Chondrocyte (in vitro differentiated cells): ENCODE data around the gene HOXB5. TPM values are rescaled to one million over a fixed set of nuclear protein-coding genes. Genes with fewer than 3 reads are reported as not detected.

Experiments used
- DNase-seq: peaks from one replicate; pipeline ENCODE4 v3.0.0; 2021; ENCODE audit warnings: mixed read lengths, low spot score
- H3K27ac Mint-ChIP-seq: one replicate; pipeline ENCODE4 v1.8.0; 2021; ENCODE audit warnings: mild to moderate bottlenecking, moderate library complexity, mixed read lengths; ENCODE audit not compliant: unreplicated experiment
- H3K27me3 Mint-ChIP-seq: 2 replicates; pipeline ENCODE4 v1.8.0; 2021; ENCODE audit warnings: low read depth, mixed read lengths
- H3K36me3 Mint-ChIP-seq: 2 replicates; pipeline ENCODE4 v1.8.0; 2021; ENCODE audit warnings: low read depth, mixed read lengths
- H3K4me1 Mint-ChIP-seq: 2 replicates; pipeline ENCODE4 v1.8.0; 2021; ENCODE audit warnings: low read depth, mild to moderate bottlenecking, mixed read lengths
- H3K4me3 Mint-ChIP-seq: one replicate; pipeline ENCODE4 v1.8.0; 2021; ENCODE audit warnings: mild to moderate bottlenecking, moderate library complexity, mixed read lengths; ENCODE audit not compliant: unreplicated experiment
- H3K9me3 Mint-ChIP-seq: 2 replicates; pipeline ENCODE4 v1.8.0; 2021; ENCODE audit warnings: low read depth, mixed read lengths
- total RNA-seq: library from RNA; stranded (reverse); gene quantifications from 3 replicates; pipeline ENCODE4 v1.2.1, GENCODE V29; 2021
- TF ChIP-seq, protein P1 (sequence below): fragments of 200-600 bp; sonication (generic); IDR thresholded peaks from 2 replicates; pipeline ENCODE4 v1.5.0; 2021; ENCODE audit warnings: antibody characterized with exemption, mild to moderate bottlenecking, moderate library complexity

Gene HOXB5
- total RNA-seq, 1 donor from 2014 or later = not detected

GRCh38 chr17:48566717-48567116 is 26.9 kb downstream of the HOXB5 start:
- Mint-ChIP-seq H3K36me3 (no peaks in the 10 kb centered on the region), H3K27ac (no peak overlapping the region), H3K4me1 (no peaks in the 10 kb centered on the region), H3K9me3 (no peaks in the 10 kb centered on the region), H3K4me3 (no peak overlapping the region), H3K27me3 (peaks cover 56% of the 10 kb centered on the region)
- TF ChIP-seq, protein P1, sequence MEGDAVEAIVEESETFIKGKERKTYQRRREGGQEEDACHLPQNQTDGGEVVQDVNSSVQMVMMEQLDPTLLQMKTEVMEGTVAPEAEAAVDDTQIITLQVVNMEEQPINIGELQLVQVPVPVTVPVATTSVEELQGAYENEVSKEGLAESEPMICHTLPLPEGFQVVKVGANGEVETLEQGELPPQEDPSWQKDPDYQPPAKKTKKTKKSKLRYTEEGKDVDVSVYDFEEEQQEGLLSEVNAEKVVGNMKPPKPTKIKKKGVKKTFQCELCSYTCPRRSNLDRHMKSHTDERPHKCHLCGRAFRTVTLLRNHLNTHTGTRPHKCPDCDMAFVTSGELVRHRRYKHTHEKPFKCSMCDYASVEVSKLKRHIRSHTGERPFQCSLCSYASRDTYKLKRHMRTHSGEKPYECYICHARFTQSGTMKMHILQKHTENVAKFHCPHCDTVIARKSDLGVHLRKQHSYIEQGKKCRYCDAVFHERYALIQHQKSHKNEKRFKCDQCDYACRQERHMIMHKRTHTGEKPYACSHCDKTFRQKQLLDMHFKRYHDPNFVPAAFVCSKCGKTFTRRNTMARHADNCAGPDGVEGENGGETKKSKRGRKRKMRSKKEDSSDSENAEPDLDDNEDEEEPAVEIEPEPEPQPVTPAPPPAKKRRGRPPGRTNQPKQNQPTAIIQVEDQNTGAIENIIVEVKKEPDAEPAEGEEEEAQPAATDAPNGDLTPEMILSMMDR = no peak
- no peak for DNase-seq

DNA sequence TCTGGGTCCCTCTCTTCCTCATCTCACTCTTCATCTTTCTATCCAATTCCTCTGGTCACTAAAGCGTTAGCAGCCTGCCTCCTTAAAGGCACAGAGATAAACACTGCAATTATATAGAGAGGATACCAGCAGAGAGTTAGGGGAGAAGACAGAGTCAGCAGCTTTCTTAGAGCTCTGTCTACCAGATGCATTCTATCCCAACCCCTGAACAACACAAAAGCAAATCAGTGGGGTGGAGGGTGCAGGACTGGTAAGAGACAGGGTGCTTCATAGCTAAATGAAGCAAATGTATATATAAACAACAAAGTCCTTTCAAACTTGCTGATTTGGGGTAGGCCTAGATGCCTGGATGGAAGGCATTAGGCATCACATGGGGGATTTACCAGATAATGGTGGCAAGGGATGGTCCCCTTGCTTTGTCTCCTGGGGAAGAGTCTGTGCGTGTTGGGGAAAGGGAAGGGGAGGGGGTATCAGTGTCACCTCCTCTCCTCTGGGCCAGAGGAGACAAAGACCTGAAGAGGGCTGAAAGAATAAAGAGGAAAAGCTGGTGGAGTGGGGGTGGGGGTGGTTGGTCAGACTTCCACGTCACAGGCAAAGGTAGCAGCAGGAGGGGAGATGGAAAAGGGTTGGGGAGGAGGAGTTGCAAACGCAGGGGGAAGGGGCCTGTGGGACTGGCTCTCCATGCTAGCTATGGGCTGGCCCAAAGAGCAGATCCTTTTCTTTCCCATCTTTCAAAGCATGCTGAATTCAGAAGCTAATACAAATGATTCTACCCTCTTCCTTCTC is 27.5 kb downstream of the HOXB5 start:
- H3K36me3 Mint-ChIP-seq = no peaks in the 10 kb centered on the region
- H3K4me1 Mint-ChIP-seq = no peaks in the 10 kb centered on the region
- H3K9me3 Mint-ChIP-seq = no peaks in the 10 kb centered on the region

DNA sequence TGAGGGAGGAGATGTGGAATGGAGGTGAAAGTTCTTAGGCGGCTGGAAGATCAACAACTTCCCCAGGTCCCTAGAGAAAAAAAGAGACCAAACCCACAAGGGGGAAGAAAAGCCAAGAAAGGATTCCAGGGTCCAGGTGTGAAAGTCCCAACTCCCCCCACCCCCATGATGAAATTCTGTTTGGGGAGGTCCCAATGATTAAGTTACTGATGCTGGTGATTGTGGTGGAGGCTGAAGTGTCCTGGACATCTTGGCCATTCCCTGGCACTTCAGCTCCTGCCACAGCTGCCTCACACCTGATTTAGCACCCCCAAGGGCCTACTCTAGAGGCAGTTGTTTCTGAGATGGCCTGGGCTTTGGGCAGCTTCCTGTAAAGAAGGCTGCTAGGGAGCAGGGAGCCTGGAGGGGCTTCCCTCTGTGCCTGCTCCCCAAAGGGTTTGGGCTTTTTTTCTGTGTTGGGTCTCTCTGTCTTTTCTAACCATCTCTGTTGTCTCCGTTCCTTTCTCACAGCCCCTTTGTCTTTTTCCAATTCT is 28.5 kb downstream of the HOXB5 start:
- TF ChIP-seq, protein P1 = no peak
- no peak overlapping the region for H3K4me3 Mint-ChIP-seq
- H3K36me3 Mint-ChIP-seq = no peaks in the 10 kb centered on the region
- H3K4me1 Mint-ChIP-seq = no peaks in the 10 kb centered on the region
- H3K27ac Mint-ChIP-seq = no peak overlapping the region
- H3K27me3 Mint-ChIP-seq = peaks cover 55% of the 10 kb centered on the region
- DNase-seq = no peak
- H3K9me3 Mint-ChIP-seq = no peaks in the 10 kb centered on the region

More for the DNA sequence above, 27.5 kb downstream of the HOXB5 start:
- H3K27ac Mint-ChIP-seq = no peak overlapping the region
- no peak overlapping the region for H3K4me3 Mint-ChIP-seq
- peaks cover 56% of the 10 kb centered on the region for H3K27me3 Mint-ChIP-seq
- TF ChIP-seq, protein P1 = no peak
- no peak for DNase-seq

- TF ChIP-seq, protein P1 = no peak
- Mint-ChIP-seq H3K36me3 (no peaks in the 10 kb centered on the region), H3K9me3 (no peaks in the 10 kb centered on the region), H3K4me1 (no peaks in the 10 kb centered on the region), H3K27me3 (peaks cover 55% of the 10 kb centered on the region), H3K4me3 (no peak overlapping the region), H3K27ac (no peak overlapping the region)
- DNase-seq = no peak
Measured at GRCh38 chr17:48564188-48565021, 29.2 kb downstream of the HOXB5 start.

GRCh38 chr17:48563867-48564187 is 29.8 kb downstream of the HOXB5 start:
- Mint-ChIP-seq H3K27me3 (peaks cover 55% of the 10 kb centered on the region), H3K27ac (no peak overlapping the region)

More at GRCh38 chr17:48563867-48564187, 29.8 kb downstream of the HOXB5 start:
- no peak overlapping the region for H3K4me3 Mint-ChIP-seq
- TF ChIP-seq, protein P1 = no peak
- DNase-seq = no peak
- no peaks in the 10 kb centered on the region for H3K4me1 Mint-ChIP-seq
- no peaks in the 10 kb centered on the region for H3K9me3 Mint-ChIP-seq
- no peaks in the 10 kb centered on the region for H3K36me3 Mint-ChIP-seq
